HG02571 (cell line): ENCODE measurements around the gene DZIP1.
A peak's percentile ranks its signal among the peaks of the same experiment; 100 is the strongest.
"Not testable (repeated sequence)": the region's sequence is repeated elsewhere in the genome, so short reads cannot be mapped to it uniquely, and the experiment has no call there.

ENCODE experiments used
- ATAC-seq: cut with Tn5 transposase; IDR thresholded peaks from one replicate; pipeline ENCODE4 v1.9.1; 2021; ENCODE audit warnings: mild to moderate bottlenecking, moderate library complexity; ENCODE audit not compliant: unreplicated experiment

DZIP1 gene

GRCh38 chr13:95603887-95604555 lies 40.5 kb downstream of the DZIP1 start:
- no peak for ATAC-seq

GRCh38 chr13:95601906-95602305 lies 42.6 kb downstream of the DZIP1 start:
- ATAC-seq: no peak

GRCh38 chr13:95601216-95601615 lies 43.3 kb downstream of the DZIP1 start:
- no peak for ATAC-seq

GRCh38 chr13:95596701-95597100 lies 47.8 kb downstream of the DZIP1 start:
- no peak for ATAC-seq

GRCh38 chr13:95593462-95593861 lies 51.0 kb downstream of the DZIP1 start:
- ATAC-seq: no peak

- ATAC-seq: no peak
Measured at GRCh38 chr13:95588721-95589120, 55.8 kb downstream of the DZIP1 start.

GRCh38 chr13:95588134-95588533 lies 56.4 kb downstream of the DZIP1 start:
- ATAC-seq: no peak

- ATAC-seq: no peak
Measured at GRCh38 chr13:95585867-95586266, 58.6 kb downstream of the DZIP1 start.

- ATAC-seq: peak; percentile 87
Measured at GRCh38 chr13:95579303-95579702, 65.2 kb downstream of the DZIP1 start.

GRCh38 chr13:95573221-95573620 lies 71.3 kb downstream of the DZIP1 start:
- no peak for ATAC-seq

- ATAC-seq: no peak
Measured at GRCh38 chr13:95571941-95572340, 72.6 kb downstream of the DZIP1 start.

GRCh38 chr13:95570016-95570415 lies 74.5 kb downstream of the DZIP1 start:
- ATAC-seq: no peak

- ATAC-seq: no peak
Measured at GRCh38 chr13:95568131-95568530, 76.4 kb downstream of the DZIP1 start.

GRCh38 chr13:95565758-95566157 lies 78.7 kb downstream of the DZIP1 start:
- ATAC-seq: not testable (repeated sequence)

GRCh38 chr13:95564733-95565291 lies 79.7 kb downstream of the DZIP1 start:
- no peak for ATAC-seq

- ATAC-seq: no peak
Measured at GRCh38 chr13:95564091-95564490, 80.4 kb downstream of the DZIP1 start.

- ATAC-seq: no peak
Measured at GRCh38 chr13:95560387-95560786, 84.1 kb downstream of the DZIP1 start.

- no peak for ATAC-seq
Measured at GRCh38 chr13:95559100-95559499, 85.4 kb downstream of the DZIP1 start.

- ATAC-seq: no peak
Measured at GRCh38 chr13:95557013-95557412, 87.5 kb downstream of the DZIP1 start.

GRCh38 chr13:95553581-95554385 lies 90.7 kb downstream of the DZIP1 start:
- ATAC-seq: no peak

- ATAC-seq: no peak
Measured at GRCh38 chr13:95552539-95553441, 91.7 kb downstream of the DZIP1 start, which contains the start of gene CLDN10. Gene CLDN10, plus strand, starts transcription at chr13:95552720. Its CDS starts 34 bp downstream, at chr13:95552754.
